GM19023 (cell line): ENCODE results near the gene GTF3C2.

Experiments used
- ATAC-seq: cut with Tn5 transposase; IDR thresholded peaks from one replicate; pipeline ENCODE4 v1.9.1; 2021; ENCODE audit warnings: mild to moderate bottlenecking, moderate library complexity; ENCODE audit not compliant: unreplicated experiment

Gene GTF3C2

GRCh38 chr2:27298391-27299080 lies 58.0 kb downstream of the GTF3C2 start:
- ATAC-seq = no peak

DNA sequence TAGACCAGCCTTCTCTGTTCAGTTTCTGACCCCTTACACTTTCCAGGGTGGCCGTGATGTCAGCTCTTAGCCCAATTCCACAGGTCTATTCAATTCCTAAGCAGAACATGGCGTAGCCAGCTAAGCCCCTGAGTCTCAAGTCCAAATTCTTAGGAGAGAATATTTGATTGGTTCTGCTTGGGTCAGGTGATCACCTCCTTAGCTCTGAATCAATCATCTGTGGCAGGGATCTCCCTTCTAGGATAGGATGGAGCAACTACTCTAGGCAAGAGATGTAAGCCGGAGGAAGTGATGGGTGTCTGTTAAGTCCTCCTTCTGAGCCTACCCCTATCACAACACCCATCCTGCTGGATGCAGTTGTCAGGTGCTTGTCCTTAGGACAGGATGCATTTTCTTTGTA lies 59.4 kb downstream of the GTF3C2 start:
- no peak for ATAC-seq

DNA sequence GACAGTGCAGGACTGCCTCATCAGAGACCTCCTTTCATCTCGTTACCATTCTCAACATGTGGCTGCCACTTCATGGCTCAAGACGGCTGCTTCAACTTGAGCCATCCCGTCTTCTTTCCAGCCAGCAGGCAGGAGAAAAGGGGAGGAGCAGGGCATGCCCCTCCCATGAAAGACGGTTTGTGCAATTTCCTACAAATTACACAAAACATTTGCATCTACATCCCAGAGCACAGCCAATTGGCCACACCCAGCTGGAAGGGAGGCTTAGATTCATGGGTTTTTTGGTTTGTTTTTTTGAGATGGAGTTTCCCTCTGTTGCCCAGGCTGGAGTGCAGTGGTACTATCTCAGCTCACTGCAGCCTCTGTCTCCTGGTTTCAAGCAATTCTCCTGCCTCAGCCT lies 60.1 kb downstream of the GTF3C2 start:
- ATAC-seq = no peak

DNA sequence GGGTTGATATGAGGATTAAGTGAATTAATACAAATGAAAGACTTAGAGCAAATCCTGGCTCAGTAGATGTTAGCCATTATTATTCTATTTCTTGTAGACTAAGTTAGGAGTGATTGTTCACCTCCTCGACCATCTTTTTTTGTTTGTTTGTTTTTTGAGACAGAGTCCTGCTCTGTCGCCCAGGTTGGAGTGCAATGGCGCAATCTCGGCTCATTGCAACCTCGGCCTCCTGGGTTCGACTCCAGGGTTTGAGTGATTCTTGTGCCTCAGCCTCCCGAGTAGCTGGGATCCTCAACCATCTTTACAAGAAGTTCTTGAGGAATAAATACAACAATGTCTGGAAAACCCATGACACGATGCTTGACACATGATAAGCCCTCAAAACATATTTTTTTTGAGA lies 61.6 kb downstream of the GTF3C2 start:
- ATAC-seq = no peak

DNA sequence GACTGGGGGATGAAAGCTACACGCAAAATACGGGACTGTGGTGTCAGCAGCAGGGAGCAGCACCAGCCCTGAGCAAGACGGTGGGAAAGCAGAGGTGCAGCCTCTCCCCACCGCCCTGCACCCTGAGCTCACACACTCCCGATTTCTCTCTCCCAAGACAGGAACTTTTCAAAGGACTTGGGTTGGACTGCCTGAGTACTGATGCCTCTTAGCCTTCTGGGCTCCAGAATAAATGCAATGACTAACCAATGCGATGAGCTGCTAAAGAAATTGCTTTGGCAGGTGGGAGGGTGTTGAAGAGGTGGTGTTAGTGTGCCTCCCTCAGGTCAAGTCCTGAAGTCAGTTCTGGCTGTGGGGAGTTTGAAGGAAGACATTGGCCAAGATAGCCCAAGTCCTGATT lies 64.7 kb downstream of the GTF3C2 start:
- no peak for ATAC-seq

GRCh38 chr2:27290549-27290948 lies 66.0 kb downstream of the GTF3C2 start:
- no peak for ATAC-seq

GRCh38 chr2:27288610-27289009 lies 68.0 kb downstream of the GTF3C2 start:
- no peak for ATAC-seq

DNA sequence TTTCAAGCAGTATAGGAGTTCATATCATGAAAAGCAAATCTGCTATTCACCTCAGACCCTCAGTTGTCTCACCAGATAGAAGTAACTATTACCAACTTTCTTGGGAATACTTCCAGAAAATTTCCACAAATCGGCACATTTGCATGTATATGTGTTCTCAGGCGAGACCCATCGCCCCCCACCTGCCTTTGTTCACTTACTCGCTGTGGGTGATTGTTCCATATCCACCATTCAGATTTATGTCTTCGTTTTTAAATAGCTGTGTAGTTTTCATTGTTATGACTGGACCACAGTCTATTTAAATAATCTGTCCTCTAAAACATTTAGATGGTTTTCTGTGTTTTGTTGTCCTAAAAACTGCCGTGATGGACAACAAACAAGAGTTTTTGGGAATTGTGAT lies 71.1 kb downstream of the GTF3C2 start:
- no peak for ATAC-seq

GRCh38 chr2:27284996-27285395 lies 71.6 kb downstream of the GTF3C2 start:
- no peak for ATAC-seq

- no peak for ATAC-seq
These were observed 73.7 kb downstream of the GTF3C2 start for GRCh38 chr2:27282892-27283291.

- ATAC-seq = no peak
These were observed 74.6 kb downstream of the GTF3C2 start, which contains the start of gene TRIM54 for GRCh38 chr2:27281855-27282559. TSS of gene TRIM54 (plus strand) at chr2:27282429. CDS start at chr2:27282732, 303 bp downstream.

GRCh38 chr2:27281442-27281841 lies 75.1 kb downstream of the GTF3C2 start:
- no peak for ATAC-seq

DNA sequence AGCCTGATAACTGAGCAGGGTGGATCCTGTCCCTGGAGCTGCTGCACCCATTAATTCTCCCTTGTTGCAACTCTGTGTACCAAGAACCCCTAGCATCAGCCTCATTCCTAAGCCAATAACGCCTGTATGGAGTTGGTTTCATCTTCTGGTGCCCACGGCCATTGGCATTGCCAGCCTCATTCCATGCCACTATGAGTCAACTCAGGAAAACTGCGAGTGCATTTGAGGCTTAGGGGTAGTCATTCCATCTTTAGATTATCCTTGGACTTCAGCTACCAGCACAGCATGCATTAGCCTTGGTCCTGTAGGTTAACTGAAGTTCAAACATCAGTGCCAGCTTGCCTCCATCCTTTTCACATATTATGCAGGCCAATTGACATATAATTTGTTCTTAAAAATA lies 75.7 kb downstream of the GTF3C2 start:
- no peak for ATAC-seq

- no peak for ATAC-seq
These were observed 78.6 kb downstream of the GTF3C2 start for GRCh38 chr2:27278010-27278409.
